ENCODE results near the gene RALBP1. TPM values are rescaled to one million over a fixed set of nuclear protein-coding genes. Genes with fewer than 3 reads are reported as not detected.

The RALBP1 gene
- total and polyA plus RNA-seq, 2 of the 8 experiments (the other 6 are each of a cell fraction or from before 2014, with no cell fraction given) = 40.3 to 67.8 TPM

DNA sequence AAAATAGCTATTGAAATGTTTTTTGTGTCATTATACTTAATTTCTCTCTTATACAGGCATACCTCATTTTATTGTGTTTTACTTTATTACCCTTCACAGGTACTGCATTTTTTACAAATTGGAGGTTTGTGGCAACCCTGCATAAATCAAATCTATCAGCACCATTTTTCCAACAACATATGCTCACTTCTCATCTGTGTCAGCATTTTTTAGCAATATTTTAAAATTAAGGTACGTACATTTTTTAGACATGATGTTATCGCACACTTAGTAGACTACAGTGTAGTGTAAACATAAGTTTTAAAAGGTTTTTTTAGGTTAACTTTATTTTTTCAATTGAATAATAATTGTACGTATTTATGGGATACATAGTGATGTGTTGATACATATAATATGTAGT is 30.8 kb upstream of the RALBP1 start (continued):
- no peak for TF ChIP-seq BCL11A (IDR thresholded peaks at IDR 0.05; ENCODE audit: low read depth in 2 of 2, low read length in 2 of 2)

Data from H1 (cell line).